Breast epithelium (tissue), 3 donors: ENCODE measurements around the gene MS4A13.

Source experiments
- CTCF ChIP-seq, 3 donors: fragments of 450-650 bp; IDR thresholded peaks; one replicate each; pipeline ENCODE4 v1.5.1; 2016 to 2017; ENCODE audit warnings: antibody characterized with exemption in 3 of 3, mild to moderate bottlenecking in 3 of 3, moderate library complexity in 3 of 3
- POLR2A ChIP-seq: fragments of 450-650 bp; IDR thresholded peaks from one replicate; pipeline ENCODE4 v1.6.1; 2016; ENCODE audit warnings: antibody characterized with exemption, mild to moderate bottlenecking, moderate library complexity

- TF ChIP-seq POLR2A, result no peak
- no peak for TF ChIP-seq CTCF (IDR thresholded peaks at IDR 0.05)
These were observed 28.9 kb downstream of the MS4A13 start for GRCh38 chr11:60544077-60544476.
